Left cardiac atrium (tissue), 4 donors: ENCODE data around the gene DHX15. TPM values are rescaled to one million over a fixed set of nuclear protein-coding genes. Genes with fewer than 3 reads are reported as not detected.

Source experiments
- ATAC-seq, 2 donors: fragments of 200-7000 bp; cut with Tn5 transposase; one replicate each; pipeline ENCODE4 v1.9.1; 2020; ENCODE audit warnings: mild to moderate bottlenecking in 2 of 2, moderate library complexity in 2 of 2
- DNase-seq: peaks from one replicate; pipeline ENCODE4 v3.0.0-alpha.2; 2020
- intact Hi-C, 2 donors: fragments of 100-400 bp; cut with DNase I; formaldehyde crosslinking; loops; one replicate each; pipeline versions ENCODE4 v1.14.1 to v1.15.1; 2022 to 2023
- total RNA-seq, 2 donors: library from RNA; stranded (reverse); fragmentation: NEBNext Ultra II Directional; extraction: Animal tissue kit (Norgen Biotek cat#: 25700); gene quantifications; one replicate each; pipeline ENCODE4 v1.2.1, GENCODE V29; 2021
- donor health status: DM: no; HTN: yes; CAD: no.
- donor health status: DM: no; HTN: yes; CAD: no; lungs with severe emphysema.
- donor health status: DM: yes; HTN: yes; CAD: no.
- donor health status: Dilated cardiomyopathy.

Gene DHX15
- total RNA-seq, 2 donors from 2014 or later: 53.2 to 87.3 TPM

DNA sequence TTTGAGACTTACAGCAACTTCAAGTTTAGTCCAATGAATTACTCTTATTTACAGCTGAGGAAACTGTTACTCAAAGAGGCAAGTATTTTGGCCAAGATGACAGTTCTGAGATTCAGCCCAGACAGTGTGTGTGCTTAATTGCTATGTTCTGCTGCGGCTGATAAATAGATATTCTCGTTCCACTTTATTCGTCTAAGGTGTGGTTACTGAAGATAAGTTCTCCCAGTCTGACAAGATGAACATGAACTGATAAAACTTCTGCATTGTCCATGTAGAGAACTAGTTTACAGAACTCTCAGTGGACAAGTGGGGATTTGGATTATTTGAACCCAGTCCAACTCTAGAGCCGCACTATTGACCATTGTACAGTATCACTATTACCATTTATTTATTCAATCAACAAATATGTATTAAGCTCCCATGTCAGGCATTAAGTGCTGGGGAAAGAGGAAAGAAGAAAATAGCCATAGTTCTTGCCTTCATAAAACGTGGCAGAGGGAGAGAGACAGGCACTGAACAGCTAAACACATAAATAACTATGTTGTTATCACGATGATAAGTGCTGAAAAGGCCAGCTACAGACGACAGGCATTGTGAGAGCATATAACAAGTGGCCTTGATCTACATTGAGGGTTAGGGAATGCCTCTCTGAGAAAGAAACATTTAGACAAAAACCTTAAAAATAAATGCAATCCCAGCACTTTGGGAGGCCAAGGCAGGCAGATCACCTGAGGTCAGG lies 4.0 kb upstream of the DHX15 start:
- DNase-seq (no peak), ATAC-seq (no peak)
- intact Hi-C loops: loop anchor here in 1 of 2 donors (10.0 kb wide), 1 partner anchor 206 kb away; the partner anchor contains the start of gene SOD3

DNA sequence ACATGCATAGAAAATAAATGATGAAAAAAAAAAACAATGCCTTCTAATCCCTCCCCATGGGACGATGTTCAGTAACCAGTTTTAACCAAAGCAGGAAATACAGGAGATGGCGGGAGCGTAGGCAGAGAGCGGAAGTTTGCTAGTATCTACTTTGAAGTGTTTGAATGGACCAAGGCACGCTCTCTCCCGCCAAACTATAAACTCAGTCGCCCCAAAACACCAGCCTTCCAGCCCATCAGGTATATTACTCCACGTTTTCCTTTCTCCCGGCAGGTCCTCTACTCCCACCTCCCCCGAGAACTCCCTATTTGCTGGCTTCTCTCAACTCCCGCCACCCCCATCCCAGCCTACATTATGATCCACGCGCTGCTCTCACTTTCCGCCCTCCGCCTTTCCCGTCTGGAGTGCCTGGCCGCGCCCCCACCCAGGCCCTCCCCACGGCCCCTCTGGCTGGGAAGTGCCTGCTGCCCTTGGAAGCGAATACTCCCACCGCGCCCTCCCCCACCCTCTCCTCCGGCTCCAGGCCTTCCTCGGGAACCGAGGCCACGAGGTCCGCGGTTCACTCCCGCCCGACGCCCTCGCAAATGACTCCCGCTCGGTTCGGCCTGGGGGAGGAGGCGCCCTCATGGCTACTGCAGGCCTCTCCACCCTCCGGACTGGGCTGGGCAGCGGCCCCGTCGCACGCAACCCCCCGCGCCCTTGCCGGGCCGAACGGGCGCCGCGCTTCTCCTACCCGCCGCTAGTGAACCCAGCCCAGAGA lies 723 bp downstream of the DHX15 start:
- ATAC-seq (peak; percentile 48 to 77), DNase-seq (peak; percentile 76)
- intact Hi-C loops: loop anchor here in 1 of 2 donors (10.0 kb wide), 1 partner anchor 211 kb away; the partner anchor contains the start of gene SOD3

DNA sequence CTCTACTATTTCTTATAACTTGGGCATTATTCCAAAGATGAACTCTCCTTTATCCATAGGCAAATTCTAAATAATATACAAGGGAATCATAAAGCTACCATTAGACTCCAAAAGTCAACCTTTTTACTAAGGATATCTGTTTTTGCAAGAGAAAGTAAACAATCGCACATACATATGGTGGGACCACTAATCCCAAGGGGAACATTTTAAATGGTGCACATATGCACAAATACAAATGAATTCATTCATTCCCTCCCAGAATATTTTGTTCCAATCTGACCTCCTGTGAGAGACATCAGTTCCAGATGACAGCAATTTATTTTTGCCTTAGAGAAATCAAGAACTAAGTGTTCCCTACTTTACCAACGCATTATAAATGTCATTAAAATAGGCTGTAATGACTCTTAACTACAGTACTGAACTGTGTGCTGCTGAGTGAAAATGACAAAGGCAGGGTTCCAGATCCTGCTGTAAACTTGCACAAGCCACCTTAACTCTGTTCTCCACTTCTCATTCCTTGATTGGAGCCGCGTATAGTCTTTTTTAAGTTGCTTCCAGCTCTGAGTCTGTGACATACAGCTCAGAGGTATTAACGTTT lies 2.0 kb downstream of the DHX15 start:
- intact Hi-C loops: loop anchor here in 1 of 2 donors (10.0 kb wide), 1 partner anchor 212 kb away; the partner anchor contains the start of gene SOD3
- no peak for DNase-seq
- no peak for ATAC-seq

DNA sequence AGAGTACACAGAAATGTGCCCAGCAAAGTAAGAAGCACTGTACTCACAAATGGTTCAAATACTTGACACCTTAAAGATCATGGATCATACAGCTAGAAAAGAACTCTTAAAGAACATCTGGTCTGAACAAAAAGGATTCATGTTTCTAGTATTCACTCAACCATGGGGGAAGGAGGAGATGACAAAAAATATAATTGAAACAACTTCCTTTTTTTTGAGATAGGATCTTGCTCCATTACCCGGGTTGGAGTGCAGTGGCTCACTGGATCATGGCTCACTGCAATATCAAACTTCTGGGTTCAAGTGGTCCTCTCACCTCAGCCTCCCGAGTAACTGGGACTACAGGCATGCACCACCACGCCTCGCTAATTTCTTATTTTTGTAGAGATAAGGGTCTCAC lies 6.0 kb downstream of the DHX15 start:
- DNase-seq (no peak), ATAC-seq (no peak)
- intact Hi-C loops: no loop called here

DNA sequence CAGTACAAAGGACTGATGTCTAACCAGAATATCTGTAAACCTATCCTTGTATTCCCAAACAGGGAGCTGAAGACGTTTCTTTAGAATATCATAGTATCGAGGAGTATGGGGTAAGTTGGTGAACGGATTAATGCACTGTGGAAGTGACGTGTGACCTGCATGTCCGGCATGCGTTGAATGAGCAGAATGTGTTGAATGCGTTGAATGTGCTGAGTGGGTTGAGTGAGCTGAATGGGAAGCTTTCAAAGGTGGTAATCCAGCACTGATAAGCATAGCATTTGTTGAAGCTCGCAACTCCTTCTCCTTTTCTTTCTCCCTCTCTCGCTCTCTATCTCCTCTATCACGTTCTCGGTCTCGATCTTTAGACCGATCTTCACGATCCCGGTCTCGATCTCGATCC lies 8.1 kb downstream of the DHX15 start:
- ATAC-seq (no peak), DNase-seq (no peak)
- intact Hi-C loops: no loop called here

DNA sequence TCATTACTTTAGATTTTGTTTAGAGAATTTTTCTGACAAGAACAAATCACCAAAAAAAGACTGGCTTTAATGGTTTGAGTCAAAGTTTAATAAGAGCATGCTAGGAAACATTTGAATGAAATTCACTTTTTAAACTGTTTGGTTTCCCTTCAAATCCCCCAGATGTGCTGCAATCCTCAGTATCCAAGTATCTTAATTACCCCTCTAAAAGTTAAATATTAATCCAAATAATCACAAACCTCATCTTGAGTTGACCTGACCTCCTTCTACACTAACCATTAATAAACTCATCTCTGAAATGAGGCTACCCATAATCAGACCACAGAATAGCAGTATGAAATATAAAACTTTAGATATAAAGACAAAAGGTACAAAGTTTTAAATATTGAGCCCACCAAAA lies 10.1 kb downstream of the DHX15 start:
- ATAC-seq (no peak), DNase-seq (no peak)
- intact Hi-C loops: no loop called here

DNA sequence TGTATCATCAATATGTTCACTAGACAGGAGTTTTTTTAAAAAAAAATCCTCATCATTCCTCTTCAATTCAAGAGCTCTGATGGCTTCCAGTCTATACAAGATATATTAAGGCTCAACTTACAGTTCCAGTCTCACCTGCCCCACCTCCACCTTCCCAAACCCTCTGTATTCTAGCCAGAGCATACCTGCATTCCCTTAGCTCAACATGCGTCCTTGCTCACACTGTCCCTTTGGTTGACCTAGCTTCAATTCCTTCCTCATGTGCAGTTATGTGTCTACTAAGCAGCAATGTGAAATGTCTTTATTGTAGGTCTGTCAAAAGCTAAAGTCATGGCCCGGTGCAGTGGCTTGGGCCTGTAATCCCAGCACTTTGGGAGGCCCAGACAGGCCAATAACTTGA lies 10.8 kb downstream of the DHX15 start:
- intact Hi-C loops: no loop called here
- ATAC-seq: no peak
- no peak for DNase-seq

DNA sequence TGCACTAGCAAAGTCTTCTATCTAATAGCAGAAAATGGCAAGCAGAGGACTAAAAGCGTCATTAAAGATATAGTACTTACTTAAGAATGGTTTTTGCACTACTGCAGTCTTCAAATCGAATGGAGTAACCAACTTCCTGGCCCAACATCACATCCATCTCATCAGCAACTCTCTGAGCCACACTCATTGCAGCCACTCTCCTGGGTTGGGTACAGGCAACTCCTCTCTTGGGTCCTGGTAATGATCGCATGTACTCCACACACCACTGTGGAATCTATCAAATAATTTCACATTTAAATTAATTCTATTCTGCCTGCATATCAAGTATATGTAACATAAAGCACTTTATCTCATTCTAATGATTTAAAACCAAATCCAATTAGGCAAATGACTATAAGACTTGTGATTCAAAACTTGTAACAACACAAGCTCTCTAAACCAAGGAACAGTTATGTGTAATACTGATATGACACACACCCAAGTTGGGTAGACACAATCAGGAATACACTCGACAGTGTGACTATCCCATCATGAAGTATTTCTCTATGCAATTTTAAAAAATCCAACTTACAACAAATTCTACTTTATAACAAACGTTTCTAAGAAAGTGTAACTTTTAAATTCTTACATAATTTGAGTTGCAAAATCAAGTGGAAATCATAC lies 13.6 kb downstream of the DHX15 start:
- intact Hi-C loops: no loop called here
- DNase-seq (no peak), ATAC-seq (no peak)

DNA sequence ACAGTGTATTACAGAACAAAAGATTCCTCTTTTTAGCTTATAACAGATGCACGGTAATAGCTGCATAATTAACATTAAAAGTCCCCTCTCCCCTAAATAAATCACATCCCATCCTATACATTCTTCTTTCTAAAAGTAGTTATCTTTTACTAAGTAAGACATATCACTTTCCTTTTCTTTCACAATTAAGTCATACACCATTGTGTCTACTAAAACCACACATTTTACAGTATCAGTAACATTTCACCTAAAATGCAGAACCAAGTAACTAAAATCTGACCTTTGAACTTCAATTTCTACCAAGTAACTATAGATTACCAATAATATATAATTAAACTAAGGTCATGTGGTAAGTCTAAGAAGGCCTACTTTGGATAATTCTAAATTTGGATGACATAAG lies 14.2 kb downstream of the DHX15 start:
- no peak for DNase-seq
- no peak for ATAC-seq
- intact Hi-C loops: no loop called here

DNA sequence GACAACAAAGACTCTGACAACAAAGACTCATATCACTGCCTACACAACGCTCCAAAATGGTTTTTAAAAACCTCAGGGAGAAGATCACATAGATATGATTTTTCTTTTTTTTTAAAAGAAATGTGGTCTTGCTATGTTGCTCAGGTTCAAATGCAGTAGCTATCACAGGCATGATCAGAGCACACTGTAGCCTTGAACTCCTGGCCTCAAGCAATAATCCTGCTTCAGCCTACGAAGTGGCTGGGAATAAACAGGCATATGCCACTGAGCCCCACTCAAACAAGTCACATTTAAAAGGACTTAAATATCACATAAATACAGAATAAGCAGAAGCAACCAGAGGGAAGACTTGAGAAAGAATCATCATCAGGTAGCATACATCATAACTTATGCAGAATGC lies 14.7 kb downstream of the DHX15 start:
- no peak for ATAC-seq
- intact Hi-C loops: no loop called here
- no peak for DNase-seq

DNA sequence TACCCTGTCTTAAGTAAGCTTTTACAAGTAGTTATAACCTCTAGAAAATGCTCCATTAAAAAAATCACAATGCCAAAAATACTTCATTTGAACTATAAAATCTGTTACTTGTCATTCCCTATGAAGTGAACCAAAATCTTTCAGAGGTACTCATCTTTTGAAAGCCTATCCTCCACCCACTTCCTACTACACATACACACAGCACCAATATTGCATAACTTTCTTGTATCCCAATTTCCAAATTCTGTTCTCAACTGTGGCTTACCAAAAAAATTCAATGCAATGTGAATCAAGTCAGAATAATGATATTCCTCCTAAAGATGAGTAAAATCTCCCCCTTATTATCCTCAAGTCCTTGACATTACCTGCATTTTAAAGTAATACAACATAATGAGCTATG lies 15.9 kb downstream of the DHX15 start:
- no peak for ATAC-seq
- intact Hi-C loops: no loop called here
- DNase-seq: no peak

DNA sequence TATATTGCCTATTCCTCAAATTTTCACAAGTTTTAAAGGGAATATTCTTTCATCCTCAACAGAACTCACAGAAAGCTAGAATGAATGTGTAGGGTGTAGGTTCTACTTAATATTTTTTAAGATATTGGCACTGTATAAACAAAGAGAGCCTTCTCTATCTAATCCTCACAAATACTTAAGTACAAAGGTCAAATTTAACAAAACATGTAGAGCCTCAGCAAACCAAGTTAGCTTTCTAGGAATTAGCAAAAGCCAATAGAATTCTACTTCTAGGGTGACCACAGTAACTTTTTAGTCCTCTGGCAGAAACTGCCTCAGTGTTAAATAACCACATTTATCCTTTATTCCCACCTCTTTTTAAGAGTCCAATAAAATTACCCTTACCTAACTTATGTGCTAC lies 19.3 kb downstream of the DHX15 start:
- ATAC-seq: no peak
- intact Hi-C loops: no loop called here
- no peak for DNase-seq

DNA sequence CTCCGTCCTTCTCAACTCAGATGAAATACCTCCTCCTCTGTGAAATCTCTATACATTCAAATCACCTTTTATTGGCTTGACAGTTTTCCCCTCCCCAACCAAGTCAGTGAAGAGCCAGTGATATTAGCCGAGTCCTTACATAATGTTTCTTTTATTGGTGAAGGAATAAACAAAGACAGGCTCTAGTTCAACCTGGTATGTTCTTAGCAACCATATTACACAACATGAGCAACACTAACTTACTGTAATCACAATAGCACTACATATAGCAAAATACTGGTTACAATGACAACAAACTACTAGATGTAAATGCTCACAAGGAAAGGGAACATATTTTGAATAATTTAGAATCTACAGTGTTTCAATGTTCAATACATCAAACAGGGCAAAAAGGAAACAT lies 19.9 kb downstream of the DHX15 start:
- ATAC-seq (no peak), DNase-seq (no peak)
- intact Hi-C loops: no loop called here

DNA sequence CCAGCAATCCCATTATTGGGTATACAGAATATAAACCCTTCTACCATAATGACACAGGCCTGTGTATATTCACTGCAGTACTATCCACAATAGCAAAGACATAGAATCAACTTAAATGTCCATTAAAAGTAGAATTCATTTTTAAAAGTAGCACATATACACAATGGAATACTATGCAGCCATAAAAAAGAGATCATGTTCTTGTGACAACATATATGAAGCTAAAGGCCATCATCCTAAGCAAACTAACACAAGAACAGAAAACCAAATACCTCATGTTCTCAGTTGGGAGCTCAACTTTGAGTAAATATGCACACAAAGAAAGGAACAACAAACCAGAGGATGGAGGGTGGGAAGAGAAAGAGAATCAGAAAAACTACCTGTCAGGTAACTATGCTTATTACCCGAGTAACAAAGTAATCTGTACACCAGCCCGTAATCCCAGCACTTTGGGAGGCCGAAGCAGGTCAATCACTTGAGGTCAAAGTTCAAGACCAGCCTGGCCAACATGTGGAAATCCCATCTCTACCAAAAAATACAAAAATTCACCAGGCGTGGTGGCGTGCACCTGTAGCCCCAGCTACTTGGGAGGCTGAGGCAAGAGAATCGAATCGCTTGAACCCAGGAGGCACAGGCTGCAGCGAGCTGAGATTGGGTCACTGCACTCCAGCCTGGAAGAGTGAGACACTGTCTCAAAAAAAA lies 22.8 kb downstream of the DHX15 start:
- ATAC-seq: no peak
- intact Hi-C loops: no loop called here
- no peak for DNase-seq

DNA sequence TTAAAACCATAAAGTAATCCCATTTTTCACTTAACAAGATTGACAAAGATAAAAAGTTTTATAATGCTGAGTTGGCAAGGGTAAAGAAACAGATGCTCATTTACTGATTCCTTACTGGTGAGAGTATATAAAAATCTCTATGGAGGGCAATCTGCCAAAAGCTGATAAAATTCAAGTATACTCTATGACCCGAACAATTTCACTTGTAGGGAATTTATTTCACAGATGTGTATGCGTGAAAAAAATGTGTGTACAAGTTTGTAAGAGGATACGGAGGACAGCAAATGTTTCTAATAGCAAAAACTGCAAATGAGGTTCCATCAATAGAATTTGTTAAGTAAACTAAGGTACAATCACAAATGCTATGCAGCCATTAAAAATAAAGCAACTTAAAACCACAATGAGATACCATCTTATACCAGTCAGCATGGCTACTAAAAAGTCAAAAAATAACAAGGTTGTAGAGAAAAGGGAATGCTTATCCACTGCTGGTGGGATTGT lies 23.4 kb downstream of the DHX15 start:
- DNase-seq (no peak), ATAC-seq (no peak)
- intact Hi-C loops: no loop called here

DNA sequence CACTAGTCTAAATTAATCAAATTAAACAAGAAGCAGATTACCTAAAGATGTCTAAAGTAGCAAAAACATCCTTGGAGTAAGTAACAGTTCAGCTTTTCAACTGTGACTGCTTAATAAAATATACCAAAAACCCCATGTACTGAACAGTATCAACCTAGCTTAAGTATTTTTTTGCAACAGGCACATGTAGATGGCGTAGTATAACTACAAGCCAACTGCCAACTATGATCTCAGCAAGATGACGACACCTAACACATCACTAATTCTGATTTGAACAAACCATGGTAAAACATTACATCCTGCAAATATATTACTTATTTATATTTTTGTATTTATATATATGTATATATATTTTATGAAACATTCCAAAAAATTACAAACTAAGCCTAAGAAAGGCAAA lies 24.5 kb downstream of the DHX15 start:
- intact Hi-C loops: no loop called here
- DNase-seq: no peak
- no peak for ATAC-seq

DNA sequence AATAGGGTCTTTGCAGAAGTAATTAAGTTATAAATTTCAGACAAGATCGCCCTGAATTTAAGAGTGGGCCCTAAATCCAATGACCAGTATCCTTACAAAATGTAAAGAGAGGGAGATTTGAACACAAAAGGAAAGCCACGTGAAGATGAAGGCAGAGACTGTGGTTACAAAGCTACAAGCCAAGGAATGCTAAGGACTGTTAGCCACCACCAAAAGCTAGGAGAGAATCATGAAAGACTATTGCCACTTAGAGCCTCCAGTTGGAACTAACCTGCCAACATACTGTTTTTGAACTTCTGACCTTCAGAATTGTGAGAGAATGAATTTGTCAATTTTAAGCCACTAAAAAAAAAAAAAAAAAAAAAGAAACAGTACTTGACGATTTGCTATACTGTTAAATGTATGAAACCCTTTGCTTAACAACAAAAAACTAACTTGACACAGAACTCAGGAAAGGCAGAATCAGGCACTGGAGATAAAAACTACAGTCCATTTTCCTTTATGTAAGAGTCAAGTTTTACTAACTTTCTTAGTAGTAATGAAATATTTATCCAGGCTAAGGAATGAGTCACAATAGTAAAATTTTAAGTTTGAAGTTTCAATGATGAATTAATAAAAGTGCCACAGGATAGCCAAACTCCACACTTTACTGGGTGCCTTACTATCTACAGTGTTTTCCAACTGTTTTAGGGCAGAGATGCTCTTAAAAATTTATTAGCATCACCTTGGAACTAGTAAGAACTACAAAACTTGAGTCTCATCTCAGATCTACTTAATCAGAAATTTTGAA lies 25.1 kb downstream of the DHX15 start:
- peak in 1 of 2 donors; percentile 40 for ATAC-seq
- no peak for DNase-seq
- intact Hi-C loops: no loop called here
